ENCODE measurements around the gene CDH1.

The CDH1 gene

DNA sequence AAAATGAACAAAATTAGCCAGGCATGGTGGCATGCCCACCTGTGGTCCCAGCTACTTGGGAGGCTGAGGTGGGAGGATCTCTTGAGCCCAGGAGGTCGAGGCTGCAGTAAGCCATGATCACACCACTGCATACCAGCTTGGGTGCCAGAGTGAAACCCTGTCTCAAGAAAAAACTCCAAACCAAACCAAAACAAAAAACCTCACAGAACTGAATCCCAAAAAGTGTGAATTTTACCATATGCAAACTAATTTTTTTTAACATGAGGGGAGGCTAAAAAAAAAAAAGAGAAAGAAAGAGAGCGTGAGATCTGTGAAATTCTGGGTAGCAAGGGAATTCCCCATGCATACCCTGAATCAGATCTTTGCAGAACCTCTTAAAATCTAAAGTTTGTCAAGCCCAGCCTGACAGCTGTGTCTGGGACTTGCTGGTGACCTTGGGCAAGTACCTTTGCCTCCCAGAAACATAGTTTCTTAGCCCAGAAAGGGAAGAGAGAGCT, 17.1 kb upstream of the CDH1 start:
- no peak overlapping the region for H3K4me3 ChIP-seq (ENCODE audit: low read length, poor library complexity, severe bottlenecking)
- H3K4me2 ChIP-seq (ENCODE audit: low read depth, low read length, poor library complexity, severe bottlenecking) = no peak overlapping the region
- H3F3A ChIP-seq (ENCODE audit: low read depth) = no peaks in the 10 kb centered on the region
- H3K9ac ChIP-seq (ENCODE audit: low read depth, low read length, poor library complexity, severe bottlenecking) = no peak overlapping the region
- TF ChIP-seq EZH2phosphoT487 (IDR thresholded peaks at IDR 0.05; ENCODE audit: borderline replicate concordance) (no peak), CTCF (conservative IDR thresholded peaks at IDR 0.05; ENCODE audit: low read length) (no peak)
- H2AFZ ChIP-seq (ENCODE audit: low read length) = no peak overlapping the region
- no peaks in the 10 kb centered on the region for H3K9me3 ChIP-seq (ENCODE audit: insufficient read depth, low read depth, low read length)
- no peaks in the 10 kb centered on the region for H3K79me2 ChIP-seq (ENCODE audit: insufficient read depth, low read length)
- H3K9me2 ChIP-seq (replicated peaks; ENCODE audit: low read depth, low read length) = no peaks in the 10 kb centered on the region
- no peaks in the 10 kb centered on the region for H4K20me1 ChIP-seq (ENCODE audit: insufficient read depth, low read length, poor library complexity, severe bottlenecking)
- H3K4me1 ChIP-seq (ENCODE audit: insufficient read depth, low read length, poor library complexity, severe bottlenecking) = no peaks in the 10 kb centered on the region
- H3K36me3 ChIP-seq (ENCODE audit: insufficient read depth, low read length) = no peaks in the 10 kb centered on the region
- H3K27me3 ChIP-seq (ENCODE audit: insufficient read depth, low read length, poor library complexity, severe bottlenecking) = no peaks in the 10 kb centered on the region

DNA sequence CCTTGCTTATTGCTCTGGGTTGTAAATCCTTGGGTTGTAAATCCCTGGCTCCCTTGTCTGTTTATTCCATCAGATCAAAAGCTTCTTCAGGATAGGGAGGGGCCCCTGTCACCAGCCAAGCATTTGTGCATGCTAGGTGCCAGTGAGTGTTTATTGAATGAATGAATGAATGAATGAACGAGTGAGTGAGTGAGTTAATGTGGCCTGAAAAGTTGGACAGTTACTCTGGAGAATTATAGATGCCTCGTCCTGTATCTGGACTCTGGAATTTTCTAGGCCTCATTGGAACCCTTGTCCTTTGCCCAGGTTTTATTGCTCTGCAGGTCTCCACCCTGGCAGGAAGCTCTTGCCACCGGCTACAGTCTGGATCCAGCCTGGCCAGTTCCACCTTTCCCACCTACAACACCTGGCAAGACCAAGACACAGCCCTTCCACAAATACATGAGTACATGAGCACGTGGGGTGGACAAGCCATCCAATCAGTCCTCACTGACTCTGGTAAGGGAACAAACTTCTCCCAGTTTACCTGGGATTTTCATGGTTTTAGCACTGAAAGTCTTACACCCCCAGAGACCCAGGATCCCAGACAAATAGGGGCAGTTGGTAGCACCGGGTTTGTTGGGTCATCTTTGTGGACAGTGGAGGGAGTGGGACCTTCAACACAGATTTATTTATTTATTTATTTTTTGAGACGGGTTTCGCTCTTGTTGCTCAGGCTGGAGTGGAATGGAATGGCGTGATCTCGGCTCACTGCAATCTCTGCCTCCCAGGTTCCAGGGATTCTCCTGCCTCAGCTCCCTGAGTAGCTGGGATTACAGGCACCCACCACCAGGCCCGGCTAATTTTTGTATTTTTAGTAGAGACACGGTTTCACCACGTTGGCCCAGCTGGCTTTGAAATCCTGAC, 14.7 kb upstream of the CDH1 start:
- Histone ChIP-seq H3F3A (ENCODE audit: low read depth) (no peaks in the 10 kb centered on the region), H3K9ac (ENCODE audit: low read depth, low read length, poor library complexity, severe bottlenecking) (no peak overlapping the region), H3K9me2 (replicated peaks; ENCODE audit: low read depth, low read length) (no peaks in the 10 kb centered on the region), H3K4me1 (ENCODE audit: insufficient read depth, low read length, poor library complexity, severe bottlenecking) (no peaks in the 10 kb centered on the region), H3K9me3 (ENCODE audit: insufficient read depth, low read depth, low read length) (no peaks in the 10 kb centered on the region), H3K4me3 (ENCODE audit: low read length, poor library complexity, severe bottlenecking) (no peak overlapping the region), H4K20me1 (ENCODE audit: insufficient read depth, low read length, poor library complexity, severe bottlenecking) (no peaks in the 10 kb centered on the region), H3K36me3 (ENCODE audit: insufficient read depth, low read length) (no peaks in the 10 kb centered on the region), H3K79me2 (ENCODE audit: insufficient read depth, low read length) (no peaks in the 10 kb centered on the region), H3K27me3 (ENCODE audit: insufficient read depth, low read length, poor library complexity, severe bottlenecking) (no peaks in the 10 kb centered on the region), H2AFZ (ENCODE audit: low read length) (no peak overlapping the region), H3K4me2 (ENCODE audit: low read depth, low read length, poor library complexity, severe bottlenecking) (no peak overlapping the region)
- TF ChIP-seq EZH2phosphoT487 (IDR thresholded peaks at IDR 0.05; ENCODE audit: borderline replicate concordance) (no peak), CTCF (conservative IDR thresholded peaks at IDR 0.05; ENCODE audit: low read length) (no peak)

- H3K4me2 ChIP-seq (ENCODE audit: low read depth, low read length, poor library complexity, severe bottlenecking) = no peak overlapping the region
- H2AFZ ChIP-seq (ENCODE audit: low read length) = no peak overlapping the region
- H3F3A ChIP-seq (ENCODE audit: low read depth) = no peaks in the 10 kb centered on the region
- no peak overlapping the region for H3K4me3 ChIP-seq (ENCODE audit: low read length, poor library complexity, severe bottlenecking)
- TF ChIP-seq EZH2phosphoT487 (IDR thresholded peaks at IDR 0.05; ENCODE audit: borderline replicate concordance) = no peak
- TF ChIP-seq CTCF (conservative IDR thresholded peaks at IDR 0.05; ENCODE audit: low read length) = no peak
- no peaks in the 10 kb centered on the region for H3K9me2 ChIP-seq (replicated peaks; ENCODE audit: low read depth, low read length)
- no peaks in the 10 kb centered on the region for H3K79me2 ChIP-seq (ENCODE audit: insufficient read depth, low read length)
- H3K4me1 ChIP-seq (ENCODE audit: insufficient read depth, low read length, poor library complexity, severe bottlenecking) = no peaks in the 10 kb centered on the region
- H4K20me1 ChIP-seq (ENCODE audit: insufficient read depth, low read length, poor library complexity, severe bottlenecking) = no peaks in the 10 kb centered on the region
- no peaks in the 10 kb centered on the region for H3K27me3 ChIP-seq (ENCODE audit: insufficient read depth, low read length, poor library complexity, severe bottlenecking)
- H3K9ac ChIP-seq (ENCODE audit: low read depth, low read length, poor library complexity, severe bottlenecking) = no peak overlapping the region
- no peaks in the 10 kb centered on the region for H3K36me3 ChIP-seq (ENCODE audit: insufficient read depth, low read length)
- no peaks in the 10 kb centered on the region for H3K9me3 ChIP-seq (ENCODE audit: insufficient read depth, low read depth, low read length)
Measured at GRCh38 chr16:68724797-68725196, 12.3 kb upstream of the CDH1 start.

Data from Loucy (cell line).